ENCODE results near the gene C14orf119. TPM values are rescaled to one million over a fixed set of nuclear protein-coding genes. Genes with fewer than 3 reads are reported as not detected.

The C14orf119 gene
- total RNA-seq, 2 experiments from 2014 or later, result 49.2 to 51.1 TPM

DNA sequence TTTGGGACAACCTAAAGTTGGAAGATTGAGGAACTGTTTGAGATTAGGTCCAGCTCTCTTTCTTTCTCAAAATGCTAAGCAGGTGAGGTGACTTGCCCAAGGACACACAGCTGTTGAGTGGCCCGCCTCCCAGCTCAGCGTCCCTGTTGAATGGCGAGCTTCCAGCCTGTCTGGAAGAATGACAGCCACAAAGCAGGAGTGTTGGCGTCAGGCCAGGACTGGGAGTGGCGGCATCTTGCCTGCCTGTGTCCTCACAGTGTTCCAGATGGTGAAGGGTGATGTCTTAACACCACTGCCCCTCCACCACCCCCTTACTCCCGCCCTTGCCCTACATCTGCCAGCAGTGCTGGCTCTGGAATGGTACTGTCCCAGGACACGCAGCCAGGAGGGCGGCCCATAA is 28.1 kb downstream of the C14orf119 start:
- ChIA-PET POLR2A (interaction anchor here (0.7 kb wide), 1 partner anchor 58 kb away, joined by 3 read pairs; no protein-coding TSS in a partner anchor), CTCF (interaction anchor here (1.0 to 13.3 kb wide), 3 partner anchors 46 to 62 kb away, joined by 3 to 290 read pairs (median 32); partner anchors contain the start of gene SLC7A8)
- H3K36me3 Mint-ChIP-seq (ENCODE audit: low read depth), result no peaks in the 10 kb centered on the region
- H3K27me3 Mint-ChIP-seq, result no peaks in the 10 kb centered on the region
- H3K4me1 Mint-ChIP-seq (ENCODE audit: low read depth), result peaks cover 29% of the 10 kb centered on the region
- H3K27ac Mint-ChIP-seq, result no peak overlapping the region
- TF ChIP-seq, protein P1, sequence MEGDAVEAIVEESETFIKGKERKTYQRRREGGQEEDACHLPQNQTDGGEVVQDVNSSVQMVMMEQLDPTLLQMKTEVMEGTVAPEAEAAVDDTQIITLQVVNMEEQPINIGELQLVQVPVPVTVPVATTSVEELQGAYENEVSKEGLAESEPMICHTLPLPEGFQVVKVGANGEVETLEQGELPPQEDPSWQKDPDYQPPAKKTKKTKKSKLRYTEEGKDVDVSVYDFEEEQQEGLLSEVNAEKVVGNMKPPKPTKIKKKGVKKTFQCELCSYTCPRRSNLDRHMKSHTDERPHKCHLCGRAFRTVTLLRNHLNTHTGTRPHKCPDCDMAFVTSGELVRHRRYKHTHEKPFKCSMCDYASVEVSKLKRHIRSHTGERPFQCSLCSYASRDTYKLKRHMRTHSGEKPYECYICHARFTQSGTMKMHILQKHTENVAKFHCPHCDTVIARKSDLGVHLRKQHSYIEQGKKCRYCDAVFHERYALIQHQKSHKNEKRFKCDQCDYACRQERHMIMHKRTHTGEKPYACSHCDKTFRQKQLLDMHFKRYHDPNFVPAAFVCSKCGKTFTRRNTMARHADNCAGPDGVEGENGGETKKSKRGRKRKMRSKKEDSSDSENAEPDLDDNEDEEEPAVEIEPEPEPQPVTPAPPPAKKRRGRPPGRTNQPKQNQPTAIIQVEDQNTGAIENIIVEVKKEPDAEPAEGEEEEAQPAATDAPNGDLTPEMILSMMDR (IDR thresholded peaks at IDR 0.05), result no peak
- no peak overlapping the region for H3K4me3 Mint-ChIP-seq
- ATAC-seq, result no peak
- no peak for DNase-seq
- no peaks in the 10 kb centered on the region for H3K9me3 Mint-ChIP-seq
- intact Hi-C loops (cut with micrococcal nuclease), result loop anchor here (5.0 kb wide), 1 partner anchor 174 kb away; no protein-coding TSS in a partner anchor

DNA sequence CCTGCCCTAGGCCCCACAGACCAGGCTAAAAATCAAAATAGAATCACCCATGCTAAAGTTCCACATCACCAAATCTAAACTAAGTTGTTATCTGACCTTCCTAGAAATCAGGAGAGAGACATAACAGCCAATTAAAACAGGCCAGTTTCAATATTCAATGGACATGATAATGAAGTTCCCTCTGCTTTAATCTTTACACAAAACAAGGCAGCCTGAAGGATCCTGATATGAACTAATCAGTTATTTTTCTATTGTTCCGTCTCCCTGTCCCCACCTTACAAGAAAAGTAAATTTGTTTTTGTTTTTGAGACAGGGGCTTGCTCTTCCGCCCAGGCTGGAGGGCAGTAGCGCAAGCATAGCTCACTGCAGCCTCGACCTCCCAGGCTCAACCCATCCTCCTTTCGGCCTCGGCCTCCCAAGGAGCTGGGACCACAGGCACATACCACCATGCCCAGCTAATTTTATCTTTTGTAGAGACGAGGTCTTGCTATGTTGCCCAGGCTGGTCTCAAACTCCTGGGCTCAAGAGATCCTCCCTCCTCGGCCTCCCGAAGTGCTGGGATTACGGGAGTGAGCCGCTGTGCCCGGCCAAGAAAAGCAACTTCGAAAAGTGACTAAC is 29.1 kb downstream of the C14orf119 start:
- H3K27ac Mint-ChIP-seq, result no peak overlapping the region
- ATAC-seq (no peak), DNase-seq (no peak)
- H3K9me3 Mint-ChIP-seq, result no peaks in the 10 kb centered on the region
- H3K36me3 Mint-ChIP-seq (ENCODE audit: low read depth), result no peaks in the 10 kb centered on the region
- ChIA-PET CTCF (interaction anchor here (0.8 to 13.3 kb wide), 2 partner anchors 56 to 61 kb away, joined by 3 to 290 read pairs; partner anchors contain the start of gene SLC7A8), POLR2A (no interaction called here)
- H3K27me3 Mint-ChIP-seq, result no peaks in the 10 kb centered on the region
- H3K4me1 Mint-ChIP-seq (ENCODE audit: low read depth), result peaks cover 22% of the 10 kb centered on the region
- H3K4me3 Mint-ChIP-seq, result no peak overlapping the region
- TF ChIP-seq, protein P1 (IDR thresholded peaks at IDR 0.05), result no peak
- intact Hi-C loops (cut with micrococcal nuclease), result loop anchor here (5.0 kb wide), 1 partner anchor 173 kb away; no protein-coding TSS in a partner anchor

DNA sequence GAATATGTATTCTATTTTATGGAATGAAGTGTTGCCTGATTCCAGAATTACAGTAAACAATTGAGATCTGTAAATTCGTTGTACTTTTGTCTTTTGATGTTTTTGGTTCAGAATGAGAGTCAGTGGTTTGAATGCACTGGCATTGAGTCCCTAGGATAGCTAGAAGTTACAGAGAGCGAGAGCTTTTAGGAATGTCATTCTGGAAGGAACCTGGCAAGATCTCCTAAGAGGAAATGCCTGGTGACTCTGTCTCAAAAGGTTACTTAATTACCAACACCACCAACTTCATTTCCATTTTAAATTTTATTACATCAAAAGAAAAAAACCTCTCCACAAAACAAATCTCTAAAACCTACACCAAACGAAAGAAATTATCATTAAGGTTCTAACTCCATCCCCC is 29.7 kb downstream of the C14orf119 start:
- CTCF ChIA-PET, result interaction anchor here (0.8 to 13.3 kb wide), 2 partner anchors 56 to 61 kb away, joined by 3 to 290 read pairs; partner anchors contain the start of gene SLC7A8
- POLR2A ChIA-PET, result no interaction called here
- no peak overlapping the region for H3K27ac Mint-ChIP-seq
- ATAC-seq (no peak), DNase-seq (no peak)
- no peaks in the 10 kb centered on the region for H3K9me3 Mint-ChIP-seq
- peaks cover 16% of the 10 kb centered on the region for H3K4me1 Mint-ChIP-seq (ENCODE audit: low read depth)
- H3K4me3 Mint-ChIP-seq, result no peak overlapping the region
- intact Hi-C loops (cut with micrococcal nuclease), result no loop called here
- TF ChIP-seq, protein P1 (IDR thresholded peaks at IDR 0.05), result no peak
- H3K27me3 Mint-ChIP-seq, result no peaks in the 10 kb centered on the region
- H3K36me3 Mint-ChIP-seq (ENCODE audit: low read depth), result no peaks in the 10 kb centered on the region

DNA sequence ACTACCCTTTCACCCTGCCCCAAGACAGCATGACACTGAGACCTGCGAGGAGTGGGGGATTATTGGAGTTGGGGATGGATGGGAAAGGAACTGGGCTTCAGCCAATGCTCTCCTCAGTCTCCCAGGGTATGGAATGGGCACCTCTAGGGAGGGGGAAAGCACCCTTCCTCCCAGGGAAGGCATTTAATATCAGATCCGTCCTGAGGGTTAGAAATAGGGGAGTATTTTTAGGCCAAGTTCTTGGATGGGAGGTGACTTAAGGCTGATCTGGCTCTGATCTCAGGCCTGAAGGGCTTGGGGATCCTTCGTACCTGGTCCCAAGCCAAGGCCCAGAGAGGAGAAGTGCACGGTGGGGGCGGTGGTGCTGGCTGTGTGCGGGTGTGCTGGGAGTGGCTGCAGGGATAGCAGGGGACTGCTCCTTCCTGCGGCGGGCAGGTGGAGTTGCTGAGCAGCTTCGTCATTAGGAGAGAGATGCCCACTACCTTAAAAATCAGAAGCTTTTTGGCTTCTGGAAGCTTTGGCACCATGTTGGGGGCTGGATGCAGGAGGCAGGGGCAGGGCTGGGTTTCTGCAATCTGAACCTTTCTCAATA is 30.7 kb downstream of the C14orf119 start:
- no peaks in the 10 kb centered on the region for H3K27me3 Mint-ChIP-seq
- CTCF ChIA-PET, result interaction anchor here (1.5 to 13.3 kb wide), 2 partner anchors 57 to 60 kb away, joined by 4 to 290 read pairs; partner anchors contain the start of gene SLC7A8
- no peaks in the 10 kb centered on the region for H3K9me3 Mint-ChIP-seq
- no peak overlapping the region for H3K27ac Mint-ChIP-seq
- no peak for ATAC-seq
- H3K36me3 Mint-ChIP-seq (ENCODE audit: low read depth), result no peaks in the 10 kb centered on the region
- DNase-seq, result no peak
- H3K4me3 Mint-ChIP-seq, result no peak overlapping the region
- intact Hi-C loops (cut with micrococcal nuclease), result no loop called here
- H3K4me1 Mint-ChIP-seq (ENCODE audit: low read depth), result peaks cover 6% of the 10 kb centered on the region
- TF ChIP-seq, protein P1 (IDR thresholded peaks at IDR 0.05), result no peak
- POLR2A ChIA-PET, result no interaction called here

All from activated CD8-positive, alpha-beta T cell treated with anti-CD3 and anti-CD28 coated beads for 36 hours (primary cell).